HG02588 (cell line): ENCODE measurements around the gene MYO1D.
"Not testable (repeated sequence)": the region's sequence is repeated elsewhere in the genome, so short reads cannot be mapped to it uniquely, and the experiment has no call there.

Experiments
- ATAC-seq: cut with Tn5 transposase; IDR thresholded peaks from one replicate; pipeline ENCODE4 v1.9.1; 2021; ENCODE audit warnings: mild to moderate bottlenecking, moderate library complexity; ENCODE audit not compliant: unreplicated experiment

MYO1D gene

DNA sequence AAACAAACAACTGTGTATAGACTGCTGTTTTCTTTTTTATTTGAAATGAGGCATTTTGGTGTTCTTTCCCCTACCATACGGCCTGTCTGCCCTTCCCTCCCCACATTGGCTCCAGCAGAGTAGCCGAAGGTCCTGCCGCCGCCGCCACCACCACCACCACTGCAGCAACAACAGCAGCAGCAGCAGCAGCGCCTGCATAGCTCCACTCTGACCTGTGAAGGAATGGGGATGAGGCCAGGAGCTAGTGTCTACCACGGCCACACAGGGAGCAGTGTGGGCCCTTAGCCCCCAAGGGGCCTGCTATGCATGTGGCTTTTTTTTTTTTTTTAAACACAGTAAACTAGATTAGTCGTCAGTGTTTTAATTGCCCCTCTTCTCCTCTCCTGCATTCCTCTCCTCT is 395.7 kb downstream of the MYO1D start:
- no peak for ATAC-seq

DNA sequence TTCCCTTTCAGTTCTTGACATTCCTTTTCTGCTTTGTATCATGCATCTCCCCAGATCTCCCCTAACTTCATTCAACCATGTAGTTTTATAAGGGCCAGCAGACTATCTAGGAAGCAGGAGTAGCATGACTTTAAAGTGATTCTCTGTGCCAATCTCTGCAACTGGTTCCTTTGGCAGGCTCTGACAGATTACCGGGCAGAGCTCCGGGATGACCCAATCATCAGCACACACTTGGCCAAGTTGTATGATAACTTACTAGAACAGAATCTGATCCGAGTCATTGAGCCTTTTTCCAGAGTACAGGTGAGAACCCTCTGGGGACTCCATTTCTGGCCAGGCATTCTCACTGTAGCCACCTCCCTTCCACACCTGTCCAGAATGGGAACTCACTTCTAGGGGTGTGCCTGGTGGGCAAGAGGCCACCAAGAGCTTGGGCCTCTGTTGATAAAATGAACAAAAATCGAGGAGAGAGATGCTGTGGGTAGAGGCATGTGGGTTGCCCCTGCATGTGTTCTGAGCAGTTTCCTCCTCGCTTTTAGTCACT is 397.8 kb downstream of the MYO1D start:
- ATAC-seq: no peak

DNA sequence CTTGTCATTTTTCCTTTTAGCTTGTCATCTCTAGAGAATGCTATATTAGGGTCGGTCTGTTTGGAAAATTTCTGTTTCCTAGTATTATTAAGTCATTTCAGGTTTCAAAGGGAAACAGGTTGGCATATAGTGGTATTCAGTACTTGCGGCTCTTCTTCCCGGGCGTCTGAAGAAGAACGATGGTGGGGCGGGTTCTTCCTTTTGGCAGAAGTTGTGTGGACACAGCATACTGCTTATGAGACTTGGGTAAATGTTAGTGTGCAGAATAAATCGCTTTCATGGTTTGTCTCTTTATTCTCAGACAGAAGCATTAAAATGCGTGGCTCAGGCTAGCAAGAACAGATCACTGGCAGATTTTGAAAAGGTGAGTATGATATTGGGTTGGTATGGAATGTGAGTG is 399.7 kb downstream of the MYO1D start:
- no peak for ATAC-seq

DNA sequence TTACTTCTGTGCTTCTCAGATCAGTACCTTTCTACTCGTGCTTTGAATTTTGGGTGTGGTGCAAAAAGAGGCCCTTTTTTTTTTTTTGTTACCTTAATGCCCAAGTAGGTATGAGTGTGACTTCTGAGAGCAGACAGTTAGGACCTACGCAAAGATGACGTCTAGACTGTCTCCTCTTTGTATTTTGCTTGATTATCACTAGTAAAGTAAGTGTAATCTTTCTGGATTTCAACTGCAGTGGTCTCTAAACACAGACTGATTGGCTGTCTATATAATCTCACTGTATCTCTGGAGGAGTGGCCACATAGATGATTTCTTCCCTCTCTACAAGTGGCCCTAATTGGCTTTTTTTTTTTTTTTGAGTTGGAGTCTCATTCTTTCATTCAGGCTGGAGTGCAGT is 401.7 kb downstream of the MYO1D start:
- no peak for ATAC-seq

DNA sequence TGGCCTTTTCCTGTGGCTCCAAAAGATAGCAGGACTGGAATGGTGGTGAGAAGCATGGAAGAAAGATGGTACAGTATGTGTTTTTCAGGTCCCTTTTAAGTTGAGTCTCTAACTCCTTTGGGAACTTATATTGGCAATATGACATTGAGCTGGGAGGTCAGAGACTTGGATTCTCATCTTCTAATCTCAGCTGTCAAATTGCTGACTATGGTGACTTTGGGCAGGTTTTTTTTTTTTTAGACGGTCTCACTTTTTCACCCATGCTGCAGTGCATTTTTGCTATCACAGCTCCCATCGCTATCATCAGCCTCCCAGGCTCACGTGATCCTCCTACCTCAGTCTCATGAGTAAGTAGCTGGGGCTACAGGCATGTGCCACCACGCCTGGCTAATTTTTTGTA is 405.3 kb downstream of the MYO1D start:
- ATAC-seq: no peak

DNA sequence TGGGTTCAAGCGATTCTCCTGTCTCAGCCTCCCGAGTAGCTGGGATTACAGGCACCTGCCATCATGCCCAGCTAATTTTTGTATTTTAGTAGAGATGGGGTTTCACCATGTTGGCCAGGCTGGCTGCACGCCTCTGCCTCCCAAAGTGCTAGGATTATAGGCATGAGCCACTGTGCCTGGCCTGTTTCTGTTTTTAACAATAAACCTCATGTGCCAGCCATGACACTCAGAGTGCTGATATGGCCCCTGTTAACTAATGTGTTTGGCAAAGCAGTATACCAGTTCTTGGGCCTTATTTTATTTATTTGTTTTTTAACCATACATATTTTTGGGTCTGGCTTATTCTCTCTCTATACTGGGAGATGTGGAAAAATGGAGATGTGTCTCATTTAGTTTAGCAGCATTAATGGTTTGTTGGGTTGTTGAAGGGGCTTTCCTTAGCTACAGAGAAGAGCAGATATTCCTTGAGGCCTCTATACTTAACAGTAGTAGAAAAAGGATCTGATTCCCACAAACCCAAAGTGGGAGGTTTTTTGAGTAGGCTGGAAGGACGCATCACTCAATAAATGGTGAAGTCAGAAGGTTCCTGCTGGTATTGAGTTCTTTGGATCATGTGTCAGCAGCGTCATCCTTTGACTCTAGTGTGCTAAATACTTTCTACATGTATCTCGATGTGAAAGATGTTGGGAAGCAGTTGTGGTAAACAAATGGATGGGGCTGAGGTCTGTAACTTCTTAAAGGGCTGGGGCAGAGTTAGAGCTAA is 406.3 kb downstream of the MYO1D start:
- no peak for ATAC-seq

DNA sequence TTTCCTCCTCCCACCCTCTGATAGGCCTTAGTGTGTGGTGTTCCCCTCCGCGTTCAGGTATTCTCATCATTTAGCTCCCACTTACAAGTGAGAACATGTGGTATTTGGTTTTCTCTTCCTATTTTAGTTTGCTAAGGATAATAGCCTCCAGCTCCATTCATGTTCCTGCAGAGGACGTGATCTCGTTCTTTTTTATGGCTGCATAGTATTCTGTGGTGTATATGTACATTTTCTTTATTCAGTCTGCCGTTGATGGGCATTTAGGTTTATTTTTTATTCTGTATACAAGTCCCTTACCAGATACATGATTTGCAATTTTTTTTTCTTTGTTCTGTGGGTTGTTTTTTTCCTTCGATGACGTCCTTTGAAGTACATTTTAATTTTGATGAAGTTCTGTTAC is 409.0 kb downstream of the MYO1D start:
- ATAC-seq: no peak

DNA sequence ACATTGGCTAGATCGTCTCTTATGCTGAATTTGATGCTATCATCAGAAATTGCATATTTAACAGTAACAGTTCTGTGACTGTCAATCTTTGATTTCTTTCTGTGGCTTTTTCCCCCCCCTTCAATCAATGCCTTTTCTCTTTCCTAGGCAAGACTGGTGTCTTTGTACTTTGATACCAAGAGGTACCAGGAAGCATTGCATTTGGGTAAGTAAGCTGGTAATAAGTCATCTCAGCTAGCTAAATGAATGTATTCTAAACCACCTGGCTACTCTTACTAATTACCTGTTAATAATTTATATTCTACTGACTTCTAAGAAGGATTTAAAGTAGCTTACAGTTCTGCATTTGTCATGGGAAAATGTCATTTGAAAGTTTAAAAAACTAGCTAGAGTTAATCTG is 412.6 kb downstream of the MYO1D start:
- ATAC-seq: no peak

DNA sequence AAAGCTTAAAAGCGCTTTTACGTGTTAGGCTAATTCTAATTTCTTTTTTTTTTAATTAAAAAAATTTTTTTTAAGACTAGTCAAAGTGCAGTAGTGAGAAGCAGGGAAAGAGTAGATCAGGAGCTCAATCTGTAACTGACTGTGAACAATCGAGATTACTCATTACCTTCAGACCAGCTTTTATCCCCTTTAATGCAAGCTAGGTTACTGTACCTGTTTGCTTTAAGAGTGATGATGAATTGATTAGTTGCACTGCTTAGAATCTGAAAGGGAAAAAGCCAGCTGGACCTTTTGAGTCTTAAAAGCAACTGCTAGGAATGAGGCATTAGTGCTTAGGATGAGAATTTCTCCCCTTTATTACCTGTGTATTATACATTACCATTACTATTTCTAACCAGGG is 413.6 kb downstream of the MYO1D start:
- ATAC-seq: no peak

DNA sequence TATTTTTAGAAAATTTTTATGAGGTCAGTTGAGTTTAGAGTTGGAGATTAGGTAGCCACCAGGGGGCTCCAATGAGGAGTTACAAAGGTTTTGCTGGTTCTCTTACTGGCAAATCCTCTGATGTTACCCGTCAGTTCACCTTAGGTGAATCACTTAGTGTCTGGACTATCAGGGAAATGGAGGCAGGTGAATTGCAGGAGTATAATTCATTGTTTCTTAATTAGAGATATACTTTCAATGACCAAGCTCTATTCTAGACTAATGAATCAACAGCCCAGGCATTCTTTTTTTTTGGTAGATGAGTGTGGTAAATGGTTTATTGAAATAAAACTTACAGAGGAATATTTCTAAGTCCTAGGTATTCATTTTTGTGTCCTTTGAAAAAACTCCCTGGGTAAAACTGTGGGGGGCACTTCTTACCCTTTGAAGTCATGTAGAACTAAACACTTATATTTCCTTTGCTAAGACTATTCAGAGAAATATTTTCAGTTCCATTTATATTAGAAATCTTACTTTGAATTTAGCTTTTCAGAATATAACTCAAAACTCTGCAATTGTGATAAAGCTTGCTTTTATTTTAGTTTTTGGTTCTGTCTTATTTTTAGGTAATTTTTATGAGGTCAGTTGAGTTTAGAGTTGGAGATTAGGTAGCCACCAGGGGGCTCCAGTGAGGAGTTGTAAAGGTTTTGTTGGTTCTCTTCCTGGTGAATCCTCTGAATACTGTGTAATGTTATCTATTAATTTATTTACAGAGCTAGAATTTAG is 414.9 kb downstream of the MYO1D start:
- no peak for ATAC-seq

DNA sequence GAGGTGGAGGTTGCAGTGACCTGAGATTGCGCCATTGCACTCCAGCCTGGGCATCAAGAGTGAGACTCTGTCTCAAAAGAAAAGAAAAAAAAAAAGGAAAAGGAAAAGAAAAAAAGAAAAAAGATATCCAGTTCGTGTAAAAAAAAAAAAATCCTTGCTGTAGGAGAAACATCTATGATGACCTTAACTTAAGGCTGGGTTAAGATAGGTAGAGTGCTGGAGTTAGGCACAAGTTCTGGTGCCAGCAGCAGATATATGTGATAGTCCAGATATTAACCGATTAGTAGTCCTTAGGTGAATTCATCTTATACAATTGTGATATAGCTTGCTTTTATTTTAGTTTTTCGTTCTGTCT is 415.4 kb downstream of the MYO1D start:
- ATAC-seq: no peak

DNA sequence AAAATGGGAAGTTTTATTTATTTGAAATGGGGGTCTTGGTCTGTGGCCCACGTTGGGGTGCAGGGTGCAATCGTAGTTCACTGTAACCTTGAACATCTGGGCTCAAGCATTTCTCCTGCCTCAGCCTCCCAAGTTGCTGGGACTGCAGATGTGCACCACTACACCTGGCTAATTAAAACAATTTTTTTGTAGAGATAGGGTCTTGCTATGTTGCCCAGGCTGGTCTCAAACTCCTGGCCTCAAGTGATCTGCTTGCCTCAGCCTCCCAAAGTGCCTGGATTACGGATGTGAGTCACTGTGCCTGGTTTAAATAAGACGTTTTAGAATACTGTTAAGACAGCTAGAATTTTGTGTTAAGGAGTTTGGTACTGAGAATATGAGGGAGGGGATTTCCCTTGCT is 416.9 kb downstream of the MYO1D start:
- no peak for ATAC-seq

DNA sequence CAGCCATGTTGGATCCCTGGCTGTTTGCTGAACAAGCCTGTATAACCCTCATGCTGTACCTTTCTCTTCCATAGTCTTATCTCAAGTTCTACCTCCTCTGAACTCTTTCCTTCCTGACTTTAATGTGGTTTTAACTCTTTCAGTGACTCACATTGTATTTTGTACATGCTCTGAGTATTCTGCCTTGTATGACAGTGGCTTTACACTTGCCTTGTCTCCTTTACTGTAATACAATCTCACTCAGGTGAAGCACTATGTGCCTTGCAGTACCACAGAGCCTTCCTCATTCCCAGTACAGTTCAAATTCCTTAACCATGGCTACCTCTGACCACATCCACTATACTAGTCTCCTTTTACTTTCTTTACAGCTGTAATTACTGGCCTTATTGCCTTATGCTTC is 418.6 kb downstream of the MYO1D start:
- ATAC-seq: no peak

DNA sequence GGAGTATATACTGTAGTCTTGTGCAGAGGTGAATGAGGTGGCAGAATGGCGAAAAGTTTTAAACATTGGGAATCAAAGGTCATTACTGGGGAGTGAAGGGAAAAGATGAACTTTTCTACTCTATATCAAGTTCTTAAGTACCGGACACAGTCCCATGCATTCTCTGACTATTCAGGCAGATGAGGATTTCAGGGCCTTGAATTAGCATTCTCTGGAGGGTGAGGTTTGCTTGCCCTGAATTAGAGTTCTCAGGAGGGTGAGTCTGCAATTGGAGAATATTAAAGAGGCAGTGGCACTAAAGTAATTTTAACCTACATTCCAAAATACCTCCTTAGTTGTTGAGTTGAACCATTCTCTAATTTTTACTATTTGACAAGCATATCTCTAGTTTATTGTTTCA is 423.6 kb downstream of the MYO1D start:
- no peak for ATAC-seq

DNA sequence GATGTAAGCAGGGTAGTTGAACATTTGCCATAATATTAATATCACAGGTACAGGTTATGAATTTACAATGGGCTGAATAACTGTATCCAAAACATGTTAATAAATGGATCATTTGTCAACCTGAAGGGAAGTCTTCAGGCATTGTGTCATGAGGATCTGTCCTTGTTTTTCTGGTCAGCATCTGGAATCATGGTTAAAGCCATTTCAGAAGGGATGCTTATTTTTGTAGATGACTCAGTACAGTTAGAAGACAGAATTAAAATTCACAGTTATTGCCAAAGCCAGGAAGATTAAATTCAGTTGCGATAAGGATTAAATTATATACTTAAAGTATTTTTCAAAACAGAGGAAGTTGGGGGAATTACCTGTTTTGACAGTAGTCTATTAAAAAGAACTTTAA is 424.6 kb downstream of the MYO1D start:
- ATAC-seq: no peak

DNA sequence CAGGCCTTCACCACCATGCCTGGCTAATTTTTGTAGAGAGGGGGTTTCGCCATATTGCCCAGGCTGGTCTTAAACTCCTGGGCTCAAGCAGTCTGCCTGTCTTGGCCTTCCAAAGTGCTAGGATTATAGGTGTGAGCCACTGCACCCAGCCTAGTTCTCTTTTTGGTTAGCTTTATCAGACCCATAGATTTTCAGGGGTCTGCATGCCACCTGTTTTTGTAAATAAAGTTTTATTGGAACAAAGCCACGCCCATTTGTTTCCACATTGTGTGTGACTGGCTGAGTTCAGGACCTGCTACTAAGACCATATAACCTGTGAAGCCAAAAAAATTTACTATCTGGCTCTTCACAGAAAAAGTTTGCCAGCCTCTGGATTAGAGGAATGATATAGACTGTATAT is 425.0 kb downstream of the MYO1D start:
- ATAC-seq: no peak

DNA sequence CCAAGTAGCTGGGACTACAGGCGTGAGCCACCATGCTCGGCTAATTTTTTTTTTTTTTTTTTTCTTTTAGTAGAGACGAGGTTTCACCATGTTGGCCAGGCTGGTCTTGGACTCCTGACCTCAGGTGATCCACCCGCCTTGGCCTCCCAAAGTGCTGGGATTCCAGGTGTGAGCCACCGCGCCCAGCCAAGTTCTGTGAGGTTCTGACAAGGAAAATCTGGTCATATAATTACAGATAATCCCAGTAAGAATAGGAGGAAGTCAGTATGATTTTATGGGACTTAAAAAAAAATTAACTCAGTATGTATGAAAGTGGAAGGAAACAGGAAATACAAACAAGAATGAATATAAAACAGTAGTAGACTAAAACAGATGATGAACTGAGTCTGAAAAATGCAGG is 426.5 kb downstream of the MYO1D start:
- not testable (repeated sequence) for ATAC-seq

DNA sequence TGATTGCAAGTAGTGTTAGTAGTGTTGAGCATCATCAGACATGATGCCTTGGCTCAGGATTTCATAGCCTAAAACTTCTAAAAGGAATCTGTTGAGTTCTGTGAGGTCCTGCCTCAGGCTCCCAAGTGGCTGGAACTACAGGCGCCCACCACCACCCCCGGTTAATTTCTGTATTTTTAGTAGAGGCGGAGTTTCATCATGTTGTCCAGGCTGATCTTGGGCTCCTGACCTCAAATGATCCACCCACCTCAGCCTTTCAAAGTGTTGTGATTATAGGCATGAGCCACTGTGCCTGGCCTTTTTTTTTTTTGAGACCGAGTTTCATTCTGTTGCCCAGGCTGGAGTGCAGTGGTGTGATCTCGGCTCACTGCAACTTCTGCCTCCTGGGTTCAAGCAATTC is 427.0 kb downstream of the MYO1D start:
- ATAC-seq: no peak

DNA sequence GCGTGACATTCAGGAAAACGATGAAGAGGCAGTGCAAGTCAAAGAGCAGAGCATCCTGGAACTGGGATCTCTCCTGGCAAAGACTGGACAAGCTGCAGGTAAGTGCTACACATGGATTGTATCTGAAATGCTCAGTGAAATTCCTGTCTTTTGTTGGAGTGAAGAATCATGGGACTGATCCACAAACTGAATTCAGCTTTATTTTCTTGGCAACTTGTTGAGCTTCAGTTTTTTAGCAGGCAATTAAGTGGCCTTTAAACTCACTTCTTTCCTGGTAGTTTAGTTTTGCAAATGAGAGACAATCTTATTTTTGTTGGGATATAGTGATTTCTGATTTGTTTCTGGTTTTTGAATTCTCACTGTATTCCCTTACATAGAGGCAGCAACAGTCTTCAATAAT is 430.0 kb downstream of the MYO1D start:
- no peak for ATAC-seq

DNA sequence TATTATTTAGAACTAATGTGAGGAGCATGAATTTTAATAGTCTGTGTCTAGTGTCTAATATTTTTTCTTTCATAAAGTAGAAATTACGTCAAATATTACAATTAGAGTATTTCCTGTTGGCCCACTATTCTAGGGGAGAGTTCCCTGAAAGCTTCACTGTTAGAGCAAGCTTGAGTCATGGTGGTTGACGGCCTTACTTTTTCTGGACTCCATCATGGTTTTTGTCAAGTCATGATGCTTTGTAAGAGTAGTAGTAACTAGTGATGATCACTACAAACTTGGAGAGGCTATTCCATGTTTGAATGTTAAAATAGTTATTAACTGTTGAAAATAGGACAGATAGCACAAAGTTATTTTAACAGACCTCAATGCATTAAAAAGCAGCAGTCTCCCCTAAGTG is 431.0 kb downstream of the MYO1D start:
- no peak for ATAC-seq

DNA sequence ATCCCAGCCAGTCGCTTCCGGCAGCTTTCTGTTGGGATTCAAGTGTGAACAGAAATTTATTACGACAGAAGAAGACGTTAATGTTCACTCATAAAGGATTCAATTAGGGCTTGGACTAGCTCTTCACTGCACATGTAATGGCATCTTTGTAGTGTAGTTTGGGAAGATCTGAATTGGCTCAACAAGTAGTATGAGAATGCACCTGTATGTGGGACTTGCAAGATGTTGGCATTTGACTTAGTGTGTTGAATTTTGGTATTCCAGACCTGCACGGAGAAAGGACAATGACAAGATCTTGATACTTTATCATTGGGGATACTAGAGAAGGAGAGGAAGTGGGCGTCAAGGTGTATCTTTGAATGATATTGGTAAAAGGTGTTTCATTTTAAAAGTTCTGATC is 431.4 kb downstream of the MYO1D start:
- no peak for ATAC-seq

DNA sequence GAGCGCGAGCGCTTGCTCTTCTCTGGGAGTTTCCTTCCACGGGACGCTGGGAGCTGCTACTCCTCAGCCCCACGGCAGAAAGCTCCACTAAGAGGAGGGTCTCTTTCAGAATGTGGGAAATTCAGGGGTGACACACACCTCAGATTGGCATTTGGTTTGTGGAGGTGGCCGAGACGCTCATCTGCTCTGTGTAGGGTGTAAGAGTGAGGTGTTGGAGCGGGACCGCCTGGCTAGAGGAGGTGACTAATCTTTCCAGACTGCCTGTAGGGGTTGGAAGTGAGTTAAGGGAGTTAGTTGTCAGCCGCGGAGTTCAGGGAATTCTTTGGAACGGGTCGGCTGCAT is 431.9 kb downstream of the MYO1D start:
- ATAC-seq: peak; percentile 4
